Measurements from ENCODE around the gene IL12RB2. TPM values are rescaled to one million over a fixed set of nuclear protein-coding genes. Genes with fewer than 3 reads are reported as not detected.

The IL12RB2 gene
- 0.37 TPM for total RNA-seq
- long read RNA-seq, partial matches to known transcripts = 0 of 1 reads
- long read RNA-seq, other reads (novel, unspliced or antisense) = 1 of 1 reads

- peak; percentile 75 for ATAC-seq
Measured at GRCh38 chr1:67307251-67308060, at the start of gene IL12RB2. IL12RB2 (plus strand) TSS chr1:67307873; CDS start chr1:67320369, 12,496 bp downstream.

GRCh38 chr1:67261680-67262079, 46.0 kb upstream of the IL12RB2 start:
- DNase-seq (no peak), ATAC-seq (no peak)
- intact Hi-C loops (cut with micrococcal nuclease) = no loop called here

More at GRCh38 chr1:67307251-67308060, at the start of gene IL12RB2:
- intact Hi-C loops (cut with micrococcal nuclease) = no loop called here
- peak; percentile 41 for DNase-seq

GRCh38 chr1:67262735-67263134, 44.9 kb upstream of the IL12RB2 start:
- intact Hi-C loops (cut with micrococcal nuclease) = no loop called here
- no peak for DNase-seq
- ATAC-seq = no peak

DNA sequence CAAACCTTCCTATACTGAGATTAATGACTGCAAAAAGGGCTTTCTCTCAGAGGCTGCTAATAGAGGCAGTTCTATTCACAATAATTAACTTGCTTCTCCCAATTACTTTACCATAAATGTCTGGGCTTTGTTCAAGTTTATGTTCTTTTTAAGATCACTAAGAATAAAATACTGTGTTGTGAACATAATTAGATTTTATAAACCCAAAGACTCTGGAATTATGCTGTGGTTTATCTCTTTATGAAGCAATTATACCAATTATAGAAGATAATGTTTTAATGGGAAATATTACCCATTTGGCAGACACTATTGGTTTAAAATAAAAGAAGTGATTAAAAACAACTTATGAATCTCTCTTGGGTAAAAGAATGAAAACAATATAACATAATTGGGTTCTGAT, 43.5 kb upstream of the IL12RB2 start:
- intact Hi-C loops (cut with micrococcal nuclease) = no loop called here
- ATAC-seq (no peak), DNase-seq (no peak)

GRCh38 chr1:67264899-67265298, 42.8 kb upstream of the IL12RB2 start:
- intact Hi-C loops (cut with micrococcal nuclease) = no loop called here
- ATAC-seq = no peak

DNA sequence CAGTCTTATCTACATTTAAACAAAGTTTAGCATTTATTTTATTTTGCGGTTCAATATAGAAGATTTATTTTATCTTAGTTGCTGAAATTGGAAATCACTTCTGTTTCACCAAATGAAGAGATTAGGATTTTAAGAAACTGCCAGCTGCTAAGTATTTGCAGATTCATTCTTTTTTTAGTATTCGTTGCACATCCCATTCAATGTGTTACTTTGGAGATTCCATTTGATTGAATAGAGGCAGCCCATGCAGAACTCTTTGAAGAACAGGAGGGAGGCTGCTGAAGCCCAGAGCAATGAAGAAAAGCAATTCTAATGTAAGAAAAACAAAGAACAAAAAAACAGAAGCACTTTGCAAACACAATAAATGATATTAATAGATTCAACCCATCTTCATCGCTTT, 38.6 kb upstream of the IL12RB2 start:
- intact Hi-C loops (cut with micrococcal nuclease) = no loop called here
- ATAC-seq (no peak), DNase-seq (no peak)

More at GRCh38 chr1:67264899-67265298, 42.8 kb upstream of the IL12RB2 start:
- no peak for DNase-seq

DNA sequence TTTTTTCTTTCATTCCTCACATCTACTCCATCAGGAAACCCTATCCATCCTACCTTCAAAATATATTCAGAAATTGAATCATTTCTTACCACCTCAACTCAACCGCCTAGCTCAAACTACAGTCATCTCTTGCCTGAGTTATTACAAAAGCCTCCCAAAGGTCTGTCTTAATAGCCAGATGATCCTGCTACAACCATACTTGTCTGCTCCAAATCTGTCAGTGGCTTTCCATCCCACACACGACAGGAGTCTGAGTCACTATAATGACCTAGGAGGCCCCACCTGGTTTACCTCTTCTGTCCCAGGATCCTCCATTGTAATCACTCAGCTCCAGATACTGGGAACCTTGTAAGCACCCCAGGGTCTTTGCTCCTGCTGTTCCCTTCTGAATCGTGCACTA, 37.1 kb upstream of the IL12RB2 start:
- intact Hi-C loops (cut with micrococcal nuclease) = no loop called here
- no peak for DNase-seq
- no peak for ATAC-seq

DNA sequence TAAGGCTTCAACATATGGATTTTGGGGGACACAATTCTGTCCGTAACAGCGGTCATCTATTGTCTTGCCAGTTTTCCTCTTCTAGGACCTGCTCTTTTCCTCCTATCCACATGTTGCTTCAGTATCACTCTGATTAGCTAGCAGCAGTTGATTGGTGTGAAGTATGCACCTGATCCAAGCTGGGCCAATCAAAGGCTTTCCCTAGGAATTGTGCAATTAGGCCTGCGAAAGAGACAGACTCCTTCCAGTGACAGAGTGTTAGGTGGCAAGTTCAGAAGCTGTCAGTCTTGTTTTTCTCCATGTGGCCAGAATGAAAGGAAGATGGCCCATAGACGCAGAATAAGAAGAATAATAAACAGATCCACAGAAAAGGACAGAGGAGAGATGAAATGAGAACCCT, 34.1 kb upstream of the IL12RB2 start:
- intact Hi-C loops (cut with micrococcal nuclease) = no loop called here
- no peak for DNase-seq
- ATAC-seq = no peak

- intact Hi-C loops (cut with micrococcal nuclease) = no loop called here
- no peak for DNase-seq
- no peak for ATAC-seq
Measured at GRCh38 chr1:67274623-67275325, 32.9 kb upstream of the IL12RB2 start.

DNA sequence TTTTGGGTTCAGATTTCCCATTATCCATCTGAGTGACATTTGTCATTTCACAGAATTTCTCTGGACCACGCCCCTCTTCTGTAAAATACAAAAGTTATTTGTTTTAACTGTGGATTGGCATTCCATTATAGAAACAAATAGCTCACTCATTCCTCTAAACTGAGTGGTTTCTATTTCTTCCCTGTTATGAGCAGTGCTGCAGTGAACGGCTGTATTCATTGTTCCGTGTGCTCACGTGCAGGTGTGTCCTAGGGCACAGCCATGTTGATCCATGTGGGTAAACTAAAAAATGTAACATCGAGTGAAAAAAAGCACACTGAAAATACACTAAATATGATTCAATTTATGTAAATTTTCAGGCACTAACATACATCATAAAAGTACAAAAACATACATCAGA, 27.0 kb upstream of the IL12RB2 start:
- DNase-seq = no peak
- no peak for ATAC-seq
- intact Hi-C loops (cut with micrococcal nuclease) = no loop called here

DNA sequence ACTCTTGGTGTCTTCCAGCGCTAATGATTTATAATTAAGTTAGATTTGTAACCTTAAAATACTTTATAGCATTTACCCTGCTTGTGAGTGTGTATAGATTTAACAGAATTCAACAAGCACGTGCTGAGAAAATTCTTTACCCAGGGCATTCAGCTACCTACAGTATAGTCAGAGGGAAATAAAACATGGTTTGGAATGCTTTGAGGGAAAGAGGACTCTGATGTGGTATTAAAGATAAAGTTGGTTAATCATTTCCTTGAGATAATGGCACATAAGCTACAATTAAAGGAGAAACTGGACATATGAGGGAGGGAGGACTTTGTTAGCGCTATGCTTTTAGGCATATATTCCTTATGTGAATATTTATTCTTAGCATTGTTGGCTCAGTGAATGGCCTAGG, 26.4 kb upstream of the IL12RB2 start:
- intact Hi-C loops (cut with micrococcal nuclease) = no loop called here
- no peak for ATAC-seq
- DNase-seq = no peak

DNA sequence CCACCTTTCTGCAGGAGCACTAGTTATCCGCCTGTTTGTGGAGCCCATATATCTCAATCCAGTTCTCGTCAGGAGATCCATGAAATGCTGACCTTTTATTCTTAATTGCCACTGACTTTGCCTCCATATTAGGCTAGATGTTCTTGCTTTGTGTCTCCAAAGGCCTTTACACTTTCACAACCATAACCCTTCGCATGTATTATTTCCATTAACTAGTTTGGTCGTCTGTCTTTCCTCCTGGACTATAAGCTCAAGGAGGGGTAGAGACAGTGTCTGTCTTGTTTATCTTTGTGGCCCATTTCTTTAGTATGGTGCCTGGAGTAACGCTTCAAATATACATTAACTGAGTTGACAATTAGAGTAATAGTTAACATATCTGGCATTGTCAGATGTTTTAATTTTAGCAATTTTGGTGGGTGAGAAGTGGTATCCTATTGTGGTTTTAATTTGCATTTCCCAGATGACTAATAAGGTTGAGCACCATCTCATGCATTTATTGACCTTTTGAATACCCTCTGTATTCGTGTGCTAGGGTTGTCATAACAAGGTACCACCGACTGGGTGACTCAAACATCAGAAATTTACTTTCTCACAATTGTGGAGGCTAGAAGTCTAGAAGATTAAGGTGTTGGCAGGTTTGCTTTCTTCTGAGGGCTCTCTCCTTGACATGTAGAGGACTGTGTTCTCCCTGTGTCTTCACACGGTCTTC, 21.7 kb upstream of the IL12RB2 start:
- ATAC-seq = no peak
- no peak for DNase-seq
- intact Hi-C loops (cut with micrococcal nuclease) = no loop called here

DNA sequence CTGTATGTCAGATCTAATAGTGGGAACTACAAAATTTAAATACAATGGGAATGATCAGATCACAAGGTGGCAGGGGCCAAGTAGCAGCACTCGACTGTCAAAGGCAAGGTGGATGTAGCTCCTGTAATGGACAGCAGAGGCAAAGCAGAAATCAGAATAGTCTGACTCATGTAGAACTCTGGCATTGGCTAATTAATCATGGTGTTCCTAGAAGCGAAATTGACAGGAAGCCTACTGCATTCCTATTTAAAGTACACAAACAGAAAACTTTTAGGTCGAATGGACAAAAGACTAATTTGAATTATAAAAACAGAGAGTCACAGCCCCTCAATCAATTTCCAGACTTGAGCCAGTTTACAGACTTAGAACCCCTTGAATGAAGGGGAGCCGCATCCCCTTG, 17.4 kb upstream of the IL12RB2 start:
- intact Hi-C loops (cut with micrococcal nuclease) = no loop called here
- DNase-seq = no peak
- ATAC-seq = no peak

GRCh38 chr1:67294836-67295617, 12.6 kb upstream of the IL12RB2 start:
- intact Hi-C loops (cut with micrococcal nuclease) = no loop called here
- no peak for ATAC-seq
- no peak for DNase-seq

DNA sequence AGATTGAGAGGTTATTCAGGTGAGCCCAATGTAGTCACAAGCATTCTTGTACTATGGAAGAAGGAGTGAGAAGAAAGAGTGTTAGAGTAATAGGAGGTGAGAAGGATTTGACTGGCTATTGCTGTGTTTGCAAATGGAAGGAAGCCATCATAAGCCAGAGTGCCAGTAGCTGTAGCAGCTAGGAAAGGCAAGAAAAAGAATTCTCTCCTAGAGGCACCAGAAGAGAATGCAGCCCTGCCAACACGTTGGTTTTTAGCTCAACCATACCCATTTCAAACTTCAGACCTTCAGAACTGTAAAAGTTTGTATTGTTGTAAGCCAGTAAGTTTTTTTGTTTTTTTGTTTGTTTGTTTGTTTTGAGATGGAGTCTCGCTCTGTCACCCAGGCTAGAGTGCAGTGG, 8.9 kb upstream of the IL12RB2 start:
- intact Hi-C loops (cut with micrococcal nuclease) = no loop called here
- no peak for DNase-seq
- no peak for ATAC-seq

DNA sequence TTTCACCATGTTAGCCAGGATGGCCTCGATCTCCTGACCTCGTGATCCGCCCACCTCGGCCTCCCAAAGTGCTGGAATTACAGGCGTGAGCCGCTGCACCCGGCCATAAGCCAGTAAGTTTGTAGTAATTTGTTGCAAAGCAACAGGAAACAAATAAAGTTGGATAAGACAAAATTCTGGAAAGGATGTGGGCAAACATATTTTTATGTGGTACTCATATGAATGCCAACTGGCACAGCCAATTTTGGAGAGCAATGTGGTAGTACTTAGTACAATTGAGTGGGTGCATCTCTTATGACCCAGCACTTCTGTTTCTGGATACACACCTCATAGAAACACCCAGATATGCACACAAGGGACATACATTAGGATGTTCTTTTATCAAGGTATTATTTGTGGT, 8.4 kb upstream of the IL12RB2 start:
- intact Hi-C loops (cut with micrococcal nuclease) = no loop called here
- DNase-seq (no peak), ATAC-seq (no peak)

- intact Hi-C loops (cut with micrococcal nuclease) = no loop called here
- DNase-seq = no peak
- no peak for ATAC-seq
Measured at GRCh38 chr1:67300561-67300960, 7.1 kb upstream of the IL12RB2 start.

- intact Hi-C loops (cut with micrococcal nuclease) = no loop called here
- DNase-seq (no peak), ATAC-seq (no peak)
Measured at GRCh38 chr1:67304023-67304422, 3.6 kb upstream of the IL12RB2 start.

DNA sequence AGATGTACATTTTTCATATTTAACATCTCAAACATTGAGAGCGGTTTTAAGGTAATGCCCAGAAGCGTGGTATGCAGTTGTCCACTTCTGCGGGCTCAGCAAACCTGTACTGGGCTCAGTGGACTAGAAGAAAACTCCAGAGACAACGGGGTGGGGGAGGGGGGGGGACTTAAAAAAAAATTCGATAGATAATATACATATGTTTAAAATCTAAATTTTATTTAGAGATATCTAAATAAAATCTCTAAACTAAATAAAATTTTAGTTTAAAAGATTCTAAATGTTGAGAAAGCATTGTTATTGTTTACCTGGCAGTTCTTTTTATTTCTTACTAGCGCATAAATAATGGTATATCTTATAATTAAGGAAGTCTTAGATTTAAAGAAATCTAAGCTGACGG, 1.1 kb upstream of the IL12RB2 start:
- intact Hi-C loops (cut with micrococcal nuclease) = no loop called here
- ATAC-seq = no peak

More for the DNA sequence above, 1.1 kb upstream of the IL12RB2 start:
- DNase-seq = no peak

Data from left ventricle myocardium superior (tissue), 1 donor.